Thoracic aorta (tissue), 2 donors: Measurements from ENCODE around the gene TKTL2. TPM values are rescaled to one million over a fixed set of nuclear protein-coding genes. Genes with fewer than 3 reads are reported as not detected.

ENCODE experiments used
- ATAC-seq: fragments of 150-250 bp; one replicate; pipeline ENCODE4 v1.8.0; 2017; ENCODE audit warnings: low read depth; ENCODE audit not compliant: insufficient number of reproducible peaks, low FRiP score
- DNase-seq: peaks from one replicate; pipeline ENCODE4 v3.0.0-alpha.2; 2020; ENCODE audit warnings: low spot score
- H3K27ac ChIP-seq, 2 donors: fragments of 200-600 bp; sonication (generic); 1 replicate in 1 of 2; 2 replicates in 1 of 2; pipeline ENCODE4 v1.5.1; 2016; ENCODE audit warnings: mild to moderate bottlenecking in 2 of 2, moderate library complexity in 2 of 2
- H3K27me3 ChIP-seq: fragments of 200-600 bp; sonication (generic); replicated peaks from 2 replicates; pipeline ENCODE4 v1.6.0; 2016; ENCODE audit warnings: mild to moderate bottlenecking; ENCODE audit not compliant: insufficient read depth
- H3K36me3 ChIP-seq: fragments of 200-600 bp; sonication (generic); one replicate; pipeline ENCODE4 v1.5.1; 2016
- H3K4me1 ChIP-seq, 2 donors: fragments of 200-600 bp; sonication (generic); 1 replicate in 1 of 2; 2 replicates in 1 of 2; pipeline versions ENCODE4 v1.5.1 to v1.6.0; 2016; ENCODE audit warnings: low read depth in 2 of 2, mild to moderate bottlenecking in 1 of 2; ENCODE audit not compliant: control insufficient read depth in 1 of 2
- H3K4me3 ChIP-seq: fragments of 200-600 bp; sonication (generic); 2 replicates; pipeline ENCODE4 v1.5.1; 2016; ENCODE audit warnings: mild to moderate bottlenecking
- H3K9me3 ChIP-seq: fragments of 200-600 bp; sonication (generic); 2 replicates; pipeline ENCODE4 v1.5.1; 2016
- CTCF ChIP-seq: fragments of 200-600 bp; sonication (generic); IDR thresholded peaks from one replicate; pipeline ENCODE4 v1.5.1; 2019; ENCODE audit warnings: antibody characterized with exemption
- total RNA-seq, 2 donors: library from RNA; depleted of rRNA; stranded (reverse); fragments of >200 nt; gene quantifications; one replicate each; pipeline versions ENCODE4 v1.1.0 to v1.2.3, GENCODE V29; 2016

The TKTL2 gene
- total RNA-seq, 2 donors from 2014 or later = 0.21 TPM; not detected in 1

- H3K9me3 ChIP-seq = no peaks in the 10 kb centered on the region
- no peaks in the 10 kb centered on the region for H3K36me3 ChIP-seq
- ATAC-seq (peak; percentile 97), DNase-seq (peak; percentile 41)
- peaks cover 8 to 13% of the 10 kb centered on the region in 2 donors for H3K4me1 ChIP-seq
- TF ChIP-seq CTCF = no peak
- peak within 1 kb of the TSS; percentile 70 to 73 for H3K27ac ChIP-seq
- peak within 1 kb of the TSS; percentile 96 for H3K4me3 ChIP-seq
- H3K27me3 ChIP-seq = no peaks in the 10 kb centered on the region
These were observed 21.0 kb upstream of the TKTL2 start, which contains the start of gene TMA16 for GRCh38 chr4:163494360-163495241. Gene TMA16, plus strand, starts transcription at chr4:163494690. Its CDS starts 112 bp downstream, at chr4:163494802.

DNA sequence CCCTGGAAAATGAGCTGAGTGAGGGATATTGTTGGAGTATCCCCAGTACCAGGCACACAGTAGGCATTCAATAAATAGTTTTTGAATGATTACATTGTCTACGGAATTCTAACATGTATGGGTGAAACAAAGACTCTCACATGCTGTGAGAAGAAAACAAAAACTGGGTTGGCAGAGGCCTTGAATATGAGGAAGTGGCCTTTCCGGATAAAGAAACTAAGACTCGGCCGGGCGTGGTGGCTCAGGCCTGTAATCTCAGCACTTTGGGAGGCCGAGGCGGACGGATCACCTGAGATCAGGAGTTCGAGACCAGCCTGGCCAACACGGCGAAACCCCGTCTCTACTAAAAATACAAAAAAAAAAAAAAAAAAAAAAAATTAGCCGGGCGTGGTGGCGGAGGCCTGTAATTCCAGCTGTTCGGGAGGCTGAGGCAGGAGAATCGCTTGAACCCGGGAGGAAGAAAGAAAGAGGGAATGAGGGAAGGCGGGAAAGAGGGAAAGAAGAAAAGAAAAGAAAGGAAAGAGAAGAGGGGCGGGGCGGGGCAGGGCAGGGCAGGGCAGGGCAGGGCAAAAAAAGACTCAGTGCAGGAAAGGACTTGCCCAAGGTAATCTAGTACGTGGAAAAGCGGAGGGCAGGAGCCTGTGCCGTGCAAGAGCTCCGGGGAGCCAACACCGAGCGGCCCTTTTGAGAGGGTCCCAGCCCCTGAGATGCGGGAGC, 20.2 kb upstream of the TKTL2 start:
- H3K9me3 ChIP-seq = no peaks in the 10 kb centered on the region
- H3K4me1 ChIP-seq = peaks cover 8 to 13% of the 10 kb centered on the region in 2 donors
- H3K27me3 ChIP-seq = no peaks in the 10 kb centered on the region
- no peak for TF ChIP-seq CTCF
- ATAC-seq = peak; percentile 30
- H3K36me3 ChIP-seq = no peaks in the 10 kb centered on the region
- no peak for DNase-seq
- H3K27ac ChIP-seq = peak overlapping the region; percentile 70 to 73
- H3K4me3 ChIP-seq = peak overlapping the region; percentile 96

GRCh38 chr4:163492951-163493504, 19.5 kb upstream of the TKTL2 start:
- TF ChIP-seq CTCF = no peak
- DNase-seq = no peak
- H3K27ac ChIP-seq = no peak overlapping the region

DNA sequence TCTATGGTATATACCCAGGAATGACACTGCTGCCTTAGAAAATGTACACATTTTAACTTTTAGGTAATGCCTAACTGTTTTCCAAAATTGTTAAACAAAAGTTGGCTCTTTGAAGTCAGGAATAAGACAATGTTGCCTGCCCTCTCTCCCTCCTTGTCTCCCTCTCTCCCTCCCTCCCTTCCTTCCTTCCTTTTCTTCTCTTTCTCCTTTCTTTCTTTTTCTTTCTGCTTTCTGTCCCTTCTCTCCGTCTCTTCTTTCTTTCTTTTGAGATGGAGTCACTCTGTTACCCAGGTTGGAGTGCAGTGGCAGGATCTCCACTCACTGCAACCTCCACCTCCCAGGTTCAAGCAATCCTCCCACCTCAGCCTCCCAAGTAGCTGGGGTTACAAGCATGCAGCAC, 16.4 kb upstream of the TKTL2 start:
- Histone ChIP-seq H3K36me3 (no peaks in the 10 kb centered on the region), H3K4me3 (no peak overlapping the region), H3K27me3 (no peaks in the 10 kb centered on the region), H3K9me3 (no peaks in the 10 kb centered on the region), H3K4me1 (no peaks in the 10 kb centered on the region), H3K27ac (no peak overlapping the region)
- TF ChIP-seq CTCF = no peak
- ATAC-seq (no peak), DNase-seq (no peak)

More at GRCh38 chr4:163492951-163493504, 19.5 kb upstream of the TKTL2 start:
- Histone ChIP-seq H3K4me3 (no peak overlapping the region), H3K27me3 (no peaks in the 10 kb centered on the region), H3K36me3 (no peaks in the 10 kb centered on the region), H3K4me1 (peaks cover 8 to 13% of the 10 kb centered on the region in 2 donors), H3K9me3 (no peaks in the 10 kb centered on the region)
- ATAC-seq = no peak

DNA sequence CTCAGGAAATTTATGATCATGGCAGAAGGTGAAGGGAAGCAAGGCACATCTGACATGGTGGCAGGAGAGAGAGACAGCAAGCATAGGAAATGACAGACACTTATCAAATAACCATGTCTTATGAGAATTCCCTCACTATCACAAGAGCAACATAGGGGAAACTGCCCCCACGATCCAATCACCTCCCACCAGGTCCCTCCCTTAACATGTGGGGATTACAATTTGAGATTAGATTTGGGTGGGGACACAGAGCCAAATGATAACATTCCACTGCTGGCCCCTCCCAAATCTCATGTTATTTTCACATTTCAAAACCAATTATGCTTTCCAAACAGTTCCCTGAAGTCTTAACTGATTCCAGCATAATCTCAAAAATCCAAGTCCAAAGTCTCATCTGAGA, 12.8 kb upstream of the TKTL2 start:
- Histone ChIP-seq H3K27me3 (no peaks in the 10 kb centered on the region), H3K27ac (no peak overlapping the region), H3K36me3 (no peaks in the 10 kb centered on the region), H3K4me1 (no peaks in the 10 kb centered on the region), H3K4me3 (no peak overlapping the region), H3K9me3 (no peaks in the 10 kb centered on the region)
- no peak for DNase-seq
- TF ChIP-seq CTCF = no peak
- no peak for ATAC-seq
